Measurements from ENCODE around the gene LENG9. TPM values are rescaled to one million over a fixed set of nuclear protein-coding genes. Genes with fewer than 3 reads are reported as not detected.

The LENG9 gene
- total RNA-seq, 4 donors from 2014 or later = 3.1 to 7.9 (median 4.1) TPM

DNA sequence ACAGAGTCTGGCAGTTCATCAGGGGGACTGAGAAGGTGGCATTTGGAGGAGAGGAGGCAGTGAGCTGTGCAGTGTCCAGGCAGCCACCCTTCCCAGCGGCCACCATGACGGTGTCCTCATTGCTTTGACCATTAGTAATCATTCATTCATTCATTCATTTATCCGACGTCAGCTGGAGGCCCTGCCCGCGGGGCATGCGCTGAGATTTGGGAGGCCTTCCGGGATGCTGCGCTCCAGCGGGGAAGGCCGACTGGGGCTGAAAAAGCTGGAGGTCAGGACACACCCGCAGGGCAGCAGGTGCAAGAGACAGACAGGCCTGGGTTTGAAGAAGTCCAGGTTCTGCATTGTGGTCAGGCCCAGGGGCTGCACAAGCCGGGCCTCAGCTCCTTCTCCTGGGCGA is 39.4 kb downstream of the LENG9 start:
- 77% methylated on average over 13 of the region's 14 CpGs for WGBS
- DNase-seq (ENCODE audit: low spot score in 2 of 2) = no peak
- Histone ChIP-seq H3K4me1 (peaks cover 14% of the 10 kb centered on the region), H3K4me3 (no peak overlapping the region), H3K27me3 (peaks cover 79% of the 10 kb centered on the region), H3K36me3 (no peaks in the 10 kb centered on the region), H3K9me3 (no peaks in the 10 kb centered on the region), H3K27ac (no peak overlapping the region)
- TF ChIP-seq POLR2A (IDR thresholded peaks at IDR 0.05) (no peak), EP300 (IDR thresholded peaks at IDR 0.05) (no peak), POLR2AphosphoS5 (IDR thresholded peaks at IDR 0.05) (no peak)
- TF ChIP-seq, protein P1, sequence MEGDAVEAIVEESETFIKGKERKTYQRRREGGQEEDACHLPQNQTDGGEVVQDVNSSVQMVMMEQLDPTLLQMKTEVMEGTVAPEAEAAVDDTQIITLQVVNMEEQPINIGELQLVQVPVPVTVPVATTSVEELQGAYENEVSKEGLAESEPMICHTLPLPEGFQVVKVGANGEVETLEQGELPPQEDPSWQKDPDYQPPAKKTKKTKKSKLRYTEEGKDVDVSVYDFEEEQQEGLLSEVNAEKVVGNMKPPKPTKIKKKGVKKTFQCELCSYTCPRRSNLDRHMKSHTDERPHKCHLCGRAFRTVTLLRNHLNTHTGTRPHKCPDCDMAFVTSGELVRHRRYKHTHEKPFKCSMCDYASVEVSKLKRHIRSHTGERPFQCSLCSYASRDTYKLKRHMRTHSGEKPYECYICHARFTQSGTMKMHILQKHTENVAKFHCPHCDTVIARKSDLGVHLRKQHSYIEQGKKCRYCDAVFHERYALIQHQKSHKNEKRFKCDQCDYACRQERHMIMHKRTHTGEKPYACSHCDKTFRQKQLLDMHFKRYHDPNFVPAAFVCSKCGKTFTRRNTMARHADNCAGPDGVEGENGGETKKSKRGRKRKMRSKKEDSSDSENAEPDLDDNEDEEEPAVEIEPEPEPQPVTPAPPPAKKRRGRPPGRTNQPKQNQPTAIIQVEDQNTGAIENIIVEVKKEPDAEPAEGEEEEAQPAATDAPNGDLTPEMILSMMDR (IDR thresholded peaks at IDR 0.05) = no peak

DNA sequence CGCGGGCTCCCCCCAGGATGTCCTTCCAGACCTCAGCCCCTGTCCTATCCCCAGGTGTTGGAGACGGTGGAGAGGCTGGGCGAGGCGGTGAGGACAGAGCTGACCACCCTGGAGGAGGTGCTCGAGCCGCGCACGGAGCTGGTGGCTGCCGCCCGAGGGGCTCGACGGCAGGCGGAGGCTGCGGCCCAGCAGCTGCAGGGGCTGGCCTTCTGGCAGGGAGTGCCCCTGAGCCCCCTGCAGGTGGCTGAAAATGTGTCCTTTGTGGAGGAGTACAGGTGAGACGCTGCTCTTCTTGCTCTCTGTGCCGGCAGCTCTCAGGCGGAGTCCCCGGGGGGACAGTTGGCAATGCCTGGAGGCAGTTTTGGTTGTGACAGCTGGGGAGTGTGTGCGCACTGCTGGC is 41.4 kb downstream of the LENG9 start:
- WGBS = 79% methylated on average over 8 of the region's 20 CpGs
- Histone ChIP-seq H3K4me3 (no peak overlapping the region), H3K4me1 (peaks cover 17% of the 10 kb centered on the region), H3K36me3 (no peaks in the 10 kb centered on the region), H3K9me3 (no peaks in the 10 kb centered on the region), H3K27me3 (peaks cover 79% of the 10 kb centered on the region), H3K27ac (no peak overlapping the region)
- no peak for DNase-seq (ENCODE audit: low spot score in 2 of 2)
- TF ChIP-seq, protein P1 (IDR thresholded peaks at IDR 0.05) = no peak
- TF ChIP-seq POLR2A (IDR thresholded peaks at IDR 0.05) = no peak

DNA sequence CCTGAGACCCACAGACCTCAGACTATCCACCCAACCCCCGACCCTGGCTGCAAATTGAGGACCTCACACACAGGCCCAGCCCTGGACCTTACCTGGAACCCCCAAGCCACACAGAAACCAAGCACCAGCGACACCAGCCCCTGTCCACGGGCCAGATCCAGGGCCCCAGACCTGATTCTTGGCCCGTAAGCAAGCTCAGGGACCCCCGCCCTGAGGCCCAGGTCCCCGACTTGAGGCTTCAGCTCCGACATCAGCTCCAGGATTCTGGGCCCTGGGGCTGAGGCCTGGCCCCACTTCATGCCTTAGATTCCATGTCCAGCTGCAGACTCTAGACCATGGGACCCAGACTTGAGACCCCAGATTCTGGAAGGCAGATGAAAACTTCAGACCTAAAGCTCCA is 42.1 kb downstream of the LENG9 start:
- WGBS = 48% methylated on average over 2 of the region's 7 CpGs
- Histone ChIP-seq H3K27ac (no peak overlapping the region), H3K36me3 (no peaks in the 10 kb centered on the region)

DNA sequence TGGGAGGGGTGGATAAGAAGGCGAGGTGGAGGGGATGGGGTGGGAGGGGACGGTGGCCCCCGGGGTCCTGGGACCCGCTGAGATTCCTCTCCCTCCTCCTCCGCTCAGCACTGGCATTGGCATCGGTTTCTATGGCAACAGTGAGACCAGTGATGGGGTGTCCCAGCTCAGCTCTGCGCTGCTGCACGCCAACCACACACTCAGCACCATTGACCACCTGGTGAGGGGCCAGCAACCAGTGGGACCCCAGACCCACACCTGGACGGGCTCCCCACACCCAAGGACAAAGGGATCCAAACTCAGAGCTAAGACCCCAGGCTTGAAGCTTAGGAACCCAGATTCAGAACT is 42.4 kb downstream of the LENG9 start:
- Histone ChIP-seq H3K27me3 (peaks cover 82% of the 10 kb centered on the region), H3K27ac (no peak overlapping the region)

More for the DNA sequence above, 42.1 kb downstream of the LENG9 start:
- Histone ChIP-seq H3K9me3 (no peaks in the 10 kb centered on the region), H3K4me3 (no peak overlapping the region), H3K4me1 (peaks cover 17% of the 10 kb centered on the region), H3K27me3 (peaks cover 82% of the 10 kb centered on the region)
- DNase-seq (ENCODE audit: low spot score in 2 of 2) = no peak
- TF ChIP-seq POLR2AphosphoS5 (IDR thresholded peaks at IDR 0.05) (no peak), POLR2A (IDR thresholded peaks at IDR 0.05) (no peak), EP300 (IDR thresholded peaks at IDR 0.05) (no peak)
- TF ChIP-seq, protein P1 (IDR thresholded peaks at IDR 0.05) = no peak

DNA sequence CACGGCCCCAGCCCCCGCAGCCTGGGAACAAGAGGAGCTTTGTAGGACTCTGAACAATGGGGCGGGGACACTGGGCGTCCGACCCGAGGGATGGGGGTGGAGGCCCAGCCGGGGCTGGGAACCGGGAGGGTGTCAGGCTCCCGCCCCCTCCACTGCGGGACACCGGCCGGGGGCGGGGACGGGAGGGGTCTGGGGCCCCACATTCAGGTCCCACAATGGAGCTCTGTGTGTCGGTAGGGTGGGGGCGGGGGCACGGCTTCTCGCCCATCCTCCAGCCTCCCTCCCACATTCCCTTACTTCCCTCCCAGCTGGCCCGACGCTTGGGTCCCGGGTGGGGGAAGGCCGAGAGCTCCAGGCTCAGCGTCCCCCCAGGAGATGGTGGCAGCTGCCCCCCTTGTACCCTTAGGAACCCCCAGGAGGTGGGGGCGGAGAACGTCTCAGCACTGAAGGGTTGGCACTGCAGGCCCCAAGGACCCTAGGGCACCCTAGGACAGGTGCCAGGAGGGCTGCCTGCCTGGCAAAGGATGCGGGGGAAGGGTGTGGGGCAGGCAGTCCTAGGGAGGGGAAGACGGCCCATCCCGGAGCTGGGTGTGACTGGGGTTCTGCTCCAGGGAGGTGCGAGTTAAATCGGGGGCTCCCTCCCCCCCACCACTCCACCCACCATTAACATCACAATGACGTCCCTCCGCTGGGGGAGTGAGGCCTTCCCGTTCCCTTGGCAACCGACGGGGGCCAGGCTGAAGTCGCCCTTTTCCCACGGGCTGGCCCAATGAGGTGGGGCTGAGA is 43.0 kb downstream of the LENG9 start:
- no peaks in the 10 kb centered on the region for H3K36me3 ChIP-seq
- 16% methylated on average over 20 of the region's 37 CpGs for WGBS
- no peak for DNase-seq (ENCODE audit: low spot score in 2 of 2)
- no peaks in the 10 kb centered on the region for H3K9me3 ChIP-seq
- TF ChIP-seq POLR2AphosphoS5 (IDR thresholded peaks at IDR 0.05) (no peak), EP300 (IDR thresholded peaks at IDR 0.05) (no peak), POLR2A (IDR thresholded peaks at IDR 0.05) (no peak)
- TF ChIP-seq, protein P1 (IDR thresholded peaks at IDR 0.05) = no peak
- peaks cover 18% of the 10 kb centered on the region for H3K4me1 ChIP-seq
- peaks cover 82% of the 10 kb centered on the region for H3K27me3 ChIP-seq
- H3K4me3 ChIP-seq = no peak overlapping the region
- H3K27ac ChIP-seq = peak overlapping the region; percentile 44

More for the DNA sequence above, 42.4 kb downstream of the LENG9 start:
- no peak for DNase-seq (ENCODE audit: low spot score in 2 of 2)
- H3K4me1 ChIP-seq = peaks cover 17% of the 10 kb centered on the region
- H3K36me3 ChIP-seq = no peaks in the 10 kb centered on the region
- H3K9me3 ChIP-seq = no peaks in the 10 kb centered on the region
- 33% methylated on average over 5 of the region's 9 CpGs for WGBS
- H3K4me3 ChIP-seq = no peak overlapping the region
- TF ChIP-seq POLR2A (IDR thresholded peaks at IDR 0.05) (no peak), POLR2AphosphoS5 (IDR thresholded peaks at IDR 0.05) (no peak), EP300 (IDR thresholded peaks at IDR 0.05) (no peak)
- TF ChIP-seq, protein P1 (IDR thresholded peaks at IDR 0.05) = no peak
